Measurements from ENCODE around the gene BNC2.

BNC2 gene

GRCh38 chr9:16624744-16625117, 245.7 kb downstream of the BNC2 start:
- DNase-seq: no peak

DNA sequence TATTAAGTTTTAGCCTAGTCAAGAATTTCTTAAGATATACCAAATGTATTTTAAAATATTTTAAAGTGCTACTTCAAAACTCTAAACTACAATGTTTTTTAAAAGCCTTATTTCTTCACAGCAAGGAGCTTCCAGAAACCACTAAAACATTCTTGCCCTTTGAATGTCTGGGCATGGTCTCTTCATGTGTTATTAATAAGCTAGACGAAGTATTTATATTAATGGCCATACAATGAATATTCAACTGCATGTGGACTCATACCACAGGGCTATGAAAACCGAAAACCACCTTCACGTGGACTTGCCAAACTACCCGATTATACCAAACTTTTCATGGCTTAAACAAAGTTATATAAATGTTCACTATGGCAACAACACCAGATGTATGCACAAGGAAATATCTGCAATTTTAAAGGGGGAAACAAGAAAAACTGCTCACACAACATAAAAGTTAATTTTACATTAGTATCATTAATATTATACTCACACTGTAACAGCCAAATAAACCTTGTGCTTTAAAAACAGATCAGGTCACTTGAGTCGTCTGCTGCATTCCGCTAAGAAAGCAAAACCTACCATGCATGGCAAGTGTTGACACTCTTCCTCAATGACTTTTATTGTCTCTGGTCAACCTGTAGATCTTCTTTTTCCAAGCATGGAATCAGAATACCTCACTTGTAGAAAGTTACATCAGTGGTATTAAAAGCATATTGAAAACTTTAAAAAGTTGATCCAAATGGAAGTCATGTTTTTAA, 246.3 kb downstream of the BNC2 start:
- DNase-seq: no peak

DNA sequence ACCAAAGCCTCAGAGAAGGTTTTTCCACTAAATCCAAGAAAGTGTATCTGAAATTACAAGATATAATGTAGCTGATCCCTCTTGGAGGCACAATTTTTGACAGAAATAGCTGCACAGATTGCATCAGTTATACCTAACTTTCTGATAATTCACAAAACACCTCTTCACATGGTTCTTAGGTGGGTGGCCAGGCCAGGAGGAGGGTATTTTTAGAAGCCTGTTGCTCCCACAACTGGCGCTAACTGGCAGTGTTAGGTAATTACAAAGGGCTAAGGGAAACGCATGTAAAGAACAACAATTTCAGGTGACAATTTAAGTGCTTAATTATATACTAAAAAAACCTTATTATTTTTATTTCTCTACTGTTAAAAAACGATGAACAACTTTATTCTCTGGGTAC, 247.9 kb downstream of the BNC2 start:
- DNase-seq: no peak

DNA sequence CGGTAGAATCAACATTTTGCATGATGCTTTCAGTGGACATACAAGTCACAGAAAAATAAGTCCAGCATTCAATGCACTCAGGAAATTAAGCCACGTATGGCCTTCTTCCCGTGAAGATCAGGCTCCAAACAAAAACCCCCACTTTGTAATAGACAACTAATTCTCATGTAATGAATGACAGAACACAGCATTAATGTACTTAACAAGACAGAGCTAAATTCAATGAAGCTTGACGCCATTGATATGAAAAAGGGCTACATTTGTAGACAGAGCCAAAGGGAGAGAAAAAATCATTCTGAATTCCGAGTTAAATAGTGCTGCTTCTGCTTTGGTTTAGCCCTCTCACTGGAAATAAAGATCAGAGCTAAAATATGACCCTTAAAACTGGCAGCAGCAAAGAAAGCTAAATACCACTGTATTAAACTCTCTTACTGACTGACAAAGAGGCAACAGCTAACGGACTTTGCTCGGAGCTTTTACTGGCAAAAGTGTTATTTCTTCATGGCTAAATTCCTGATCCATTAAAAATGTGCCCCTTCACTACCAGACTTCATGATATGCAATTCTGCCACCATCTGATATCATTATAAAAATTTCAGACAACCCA, 250.5 kb downstream of the BNC2 start:
- DNase-seq: no peak

- DNase-seq: no peak
Observed at GRCh38 chr9:16619402-16619801, 251.1 kb downstream of the BNC2 start.

- DNase-seq: no peak
Observed at GRCh38 chr9:16618524-16618923, 251.9 kb downstream of the BNC2 start.

DNA sequence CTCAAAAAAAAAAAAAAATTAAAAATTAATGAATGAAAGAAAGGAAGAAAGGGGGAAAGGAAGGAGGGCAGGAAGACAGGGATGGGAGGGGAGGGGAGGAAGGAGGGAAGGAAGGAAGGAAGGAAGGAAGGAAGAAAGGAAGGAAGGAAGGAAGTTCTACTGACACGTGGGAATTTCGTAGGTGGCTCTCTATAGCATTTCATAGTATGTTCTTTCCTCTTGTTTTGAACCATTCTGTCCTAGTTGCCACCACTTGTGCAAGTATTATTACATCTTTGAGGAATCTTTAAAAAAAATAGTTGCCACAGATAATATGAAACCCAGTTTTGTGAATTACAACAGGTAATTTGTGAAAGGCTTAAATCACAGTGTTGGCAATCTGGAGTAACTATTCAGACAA, 253.8 kb downstream of the BNC2 start:
- no peak for DNase-seq

DNA sequence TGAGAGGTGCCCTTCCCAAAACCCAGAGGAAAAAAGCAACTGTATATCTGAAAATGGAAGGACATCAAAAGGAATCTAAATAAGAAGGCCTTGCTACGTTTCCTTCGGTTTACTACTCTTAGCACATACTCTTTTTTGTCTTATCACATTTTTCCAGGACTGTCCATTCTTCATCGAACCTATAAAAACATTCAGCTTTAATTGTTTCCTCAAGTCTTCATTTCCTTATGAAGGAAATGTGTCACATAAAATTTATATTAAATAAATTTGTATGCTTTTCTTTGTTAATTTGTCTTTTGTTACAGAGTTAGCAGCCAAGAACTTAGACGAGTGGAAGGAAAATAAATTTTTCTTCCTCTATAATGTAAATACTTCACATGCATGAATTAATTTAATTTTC, 255.0 kb downstream of the BNC2 start:
- DNase-seq: no peak

GRCh38 chr9:16613605-16614004, 256.9 kb downstream of the BNC2 start:
- DNase-seq: no peak

GRCh38 chr9:16613051-16613450, 257.4 kb downstream of the BNC2 start:
- no peak for DNase-seq

DNA sequence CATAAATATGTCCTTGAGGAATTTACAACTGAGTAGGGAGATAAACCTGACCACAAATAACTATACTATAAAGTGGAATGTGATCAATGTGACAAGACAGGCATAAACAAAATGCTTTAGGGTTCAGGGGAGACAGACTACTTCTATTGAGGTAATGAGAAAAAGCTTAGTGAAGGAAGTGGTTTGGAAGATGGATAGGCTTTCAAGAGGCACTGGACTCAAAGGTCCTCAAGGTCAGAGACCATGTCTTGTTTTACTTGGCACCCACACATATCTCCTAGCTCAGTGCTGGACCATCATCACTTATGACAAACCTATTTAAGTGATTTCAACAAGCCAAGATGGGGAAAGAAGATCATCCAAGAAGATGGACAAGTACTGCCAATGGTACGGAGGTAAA, 257.8 kb downstream of the BNC2 start:
- DNase-seq: no peak

DNA sequence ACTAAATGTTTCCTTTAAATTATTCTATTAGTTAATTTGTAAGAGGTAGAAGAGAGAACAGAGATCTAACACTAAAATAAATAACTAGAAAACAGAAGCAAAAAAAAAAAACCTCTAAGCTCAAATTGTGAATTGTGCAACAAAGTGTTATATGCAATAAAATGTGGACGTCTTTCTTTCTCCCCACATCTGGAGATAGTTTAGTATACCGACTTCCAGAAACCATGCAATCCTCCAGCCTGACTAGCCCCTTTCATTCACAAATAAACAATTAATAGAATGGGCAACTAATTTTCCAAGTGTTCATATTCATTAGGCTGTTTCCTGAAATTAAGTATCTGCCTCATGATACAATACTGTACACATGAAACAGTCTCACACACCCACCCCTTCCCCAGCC, 258.5 kb downstream of the BNC2 start:
- DNase-seq: no peak

GRCh38 chr9:16611001-16611400, 259.5 kb downstream of the BNC2 start:
- DNase-seq: no peak

- no peak for DNase-seq
Observed at GRCh38 chr9:16610538-16610937, 259.9 kb downstream of the BNC2 start.

DNA sequence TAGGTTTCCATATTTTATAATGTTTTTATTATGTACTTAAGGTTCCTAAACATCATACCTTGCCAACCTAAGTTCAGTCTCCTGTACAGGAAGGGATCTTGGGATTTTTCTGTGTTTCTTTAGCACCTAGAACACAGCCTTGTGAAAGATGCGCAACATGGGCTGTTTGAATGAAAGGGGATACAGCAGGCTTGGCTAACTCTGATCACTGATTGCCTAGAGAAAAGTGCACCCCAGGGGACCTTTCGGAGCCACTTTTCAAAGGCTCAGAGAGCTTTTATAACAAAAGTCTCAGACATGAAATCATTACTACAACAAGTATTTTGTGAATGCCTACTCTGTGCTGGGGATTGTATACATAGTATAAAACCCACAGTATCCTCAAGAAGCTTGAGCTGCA, 261.6 kb downstream of the BNC2 start:
- DNase-seq: no peak

- DNase-seq: no peak
Observed at GRCh38 chr9:16602494-16602893, 268.0 kb downstream of the BNC2 start.

- no peak for DNase-seq
Observed at GRCh38 chr9:16601991-16602390, 268.5 kb downstream of the BNC2 start.

GRCh38 chr9:16598316-16598715, 272.2 kb downstream of the BNC2 start:
- DNase-seq: no peak

- DNase-seq: no peak
Observed at GRCh38 chr9:16597136-16597535, 273.3 kb downstream of the BNC2 start.

- DNase-seq: no peak
Observed at GRCh38 chr9:16595227-16595626, 275.2 kb downstream of the BNC2 start.

- DNase-seq: no peak
Observed at GRCh38 chr9:16594787-16595186, 275.7 kb downstream of the BNC2 start.

GRCh38 chr9:16593746-16594145, 276.7 kb downstream of the BNC2 start:
- DNase-seq: no peak

DNA sequence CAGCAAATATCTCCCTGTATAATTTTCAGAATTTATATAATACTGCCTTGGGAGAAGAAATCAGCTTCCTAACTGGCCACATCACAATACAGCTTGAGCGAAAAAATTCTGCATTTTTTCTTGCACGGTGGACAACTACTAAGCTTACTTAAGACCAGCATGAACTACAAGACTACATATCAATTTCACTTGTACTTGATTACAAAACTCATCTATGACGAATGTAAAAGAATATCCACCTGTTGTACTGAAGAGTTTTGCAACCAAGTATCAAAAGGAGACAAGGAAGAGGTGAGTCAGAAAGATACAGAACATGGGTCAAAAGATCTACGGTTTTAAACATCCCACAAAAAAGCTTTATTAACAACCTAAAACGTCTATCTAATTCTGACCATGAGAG, 279.4 kb downstream of the BNC2 start:
- no peak for DNase-seq

- DNase-seq: no peak
Observed at GRCh38 chr9:16585591-16585990, 284.9 kb downstream of the BNC2 start.

GRCh38 chr9:16579872-16580432, 290.5 kb downstream of the BNC2 start:
- DNase-seq: no peak
